Fibroblast of the conjunctiva (primary cell): Measurements from ENCODE around the gene NELL2.
"Not testable (repeated sequence)": the region's sequence is repeated elsewhere in the genome, so short reads cannot be mapped to it uniquely, and the experiment has no call there.

Experiments used
- DNase-seq: peaks from one replicate; pipeline ENCODE4 v3.0.0-alpha.2; 2010; ENCODE audit warnings: low read depth

NELL2 gene

GRCh38 chr12:44694017-44694416, 182.1 kb downstream of the NELL2 start:
- no peak for DNase-seq

- DNase-seq = no peak
Observed at GRCh38 chr12:44689587-44689986, 186.5 kb downstream of the NELL2 start.

DNA sequence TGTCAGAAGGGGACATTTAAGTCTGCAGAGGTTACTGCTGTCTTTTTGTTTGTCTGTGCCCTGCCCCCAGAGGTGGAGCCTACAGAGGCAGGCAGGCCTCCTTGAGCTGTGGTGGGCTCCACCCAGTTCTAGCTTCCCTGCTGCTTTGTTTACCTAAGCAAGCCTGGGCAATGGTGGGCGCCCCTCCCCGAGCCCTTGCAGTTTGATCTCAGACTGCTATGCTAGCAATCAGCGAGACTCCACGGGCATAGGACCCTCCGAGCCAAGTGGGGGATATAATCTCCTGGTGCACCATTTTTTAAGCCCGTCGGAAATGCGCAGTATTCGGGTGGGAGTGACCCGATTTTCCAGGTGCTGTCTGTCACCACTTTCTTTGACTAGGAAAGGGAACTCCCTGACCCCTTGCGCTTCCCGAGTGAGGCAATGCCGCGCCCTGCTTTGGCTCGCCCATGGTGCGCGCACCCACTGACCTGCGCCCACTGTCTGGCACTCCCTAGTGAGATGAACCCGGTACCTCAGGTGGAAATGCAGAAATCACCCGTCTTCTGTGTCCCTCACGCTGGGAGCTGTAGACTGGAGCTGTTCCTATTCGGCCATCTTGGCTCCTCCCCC, 189.2 kb downstream of the NELL2 start:
- DNase-seq = not testable (repeated sequence)

DNA sequence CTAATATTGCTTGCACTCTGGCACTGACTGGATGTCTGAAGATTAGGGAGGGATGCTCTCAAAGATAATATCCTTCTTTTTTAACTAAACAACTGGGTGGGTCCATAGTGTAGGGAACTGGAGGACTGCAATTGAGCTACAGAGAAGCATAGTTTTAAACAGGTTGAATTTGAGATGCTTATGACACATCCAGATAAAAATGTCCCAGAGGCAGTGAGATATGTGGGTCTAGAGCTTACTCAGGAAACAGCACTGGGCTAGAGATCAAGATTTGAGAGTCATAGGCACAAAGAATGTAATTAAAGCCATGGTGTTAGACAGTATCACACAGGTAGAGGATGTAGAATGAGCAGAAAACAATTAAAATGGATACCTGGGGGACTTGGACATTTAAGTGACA, 198.4 kb downstream of the NELL2 start:
- DNase-seq = no peak

DNA sequence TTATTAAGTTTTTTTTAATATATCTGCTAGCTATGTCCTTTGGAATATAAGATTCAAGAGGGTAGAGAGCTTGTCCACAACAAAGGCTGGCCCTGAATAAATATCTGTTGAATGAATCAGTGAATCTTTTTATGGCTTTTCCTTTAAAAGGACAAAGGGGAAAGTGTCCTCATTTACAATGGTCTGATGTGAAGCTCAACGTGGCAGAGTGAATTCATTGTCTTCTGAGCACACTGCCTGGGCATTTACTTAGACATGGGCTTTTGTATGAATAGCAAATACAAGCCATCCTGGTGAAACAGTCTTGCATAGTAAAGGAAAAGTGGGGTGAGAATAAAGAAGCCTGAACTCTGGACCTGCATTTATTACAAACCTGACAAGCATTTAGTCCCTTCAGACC, 201.2 kb downstream of the NELL2 start:
- no peak for DNase-seq

- no peak for DNase-seq
Observed at GRCh38 chr12:44673811-44674210, 202.3 kb downstream of the NELL2 start.

- no peak for DNase-seq
Observed at GRCh38 chr12:44672042-44672441, 204.1 kb downstream of the NELL2 start.

- no peak for DNase-seq
Observed at GRCh38 chr12:44668443-44668842, 207.7 kb downstream of the NELL2 start.

DNA sequence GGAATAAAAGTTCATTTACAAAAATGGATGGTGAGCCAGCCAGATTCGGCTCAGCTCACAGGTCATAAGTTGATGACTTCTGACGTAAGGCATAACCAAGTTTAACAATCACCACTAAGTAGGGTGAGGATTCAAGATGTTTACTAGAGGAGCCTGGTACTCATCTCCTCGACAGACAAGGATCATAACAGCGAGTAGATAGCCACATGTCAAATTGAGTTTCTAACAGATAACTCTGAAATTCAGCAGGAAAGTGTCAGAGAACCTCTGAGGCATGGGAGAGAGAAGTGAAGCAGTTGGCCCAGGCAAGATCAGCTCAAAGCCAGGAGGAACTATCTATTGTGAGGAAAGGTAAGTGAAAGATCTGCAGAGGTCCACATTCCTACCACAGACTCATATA, 208.7 kb downstream of the NELL2 start:
- no peak for DNase-seq

- DNase-seq = no peak
Observed at GRCh38 chr12:44663291-44663690, 212.8 kb downstream of the NELL2 start.

DNA sequence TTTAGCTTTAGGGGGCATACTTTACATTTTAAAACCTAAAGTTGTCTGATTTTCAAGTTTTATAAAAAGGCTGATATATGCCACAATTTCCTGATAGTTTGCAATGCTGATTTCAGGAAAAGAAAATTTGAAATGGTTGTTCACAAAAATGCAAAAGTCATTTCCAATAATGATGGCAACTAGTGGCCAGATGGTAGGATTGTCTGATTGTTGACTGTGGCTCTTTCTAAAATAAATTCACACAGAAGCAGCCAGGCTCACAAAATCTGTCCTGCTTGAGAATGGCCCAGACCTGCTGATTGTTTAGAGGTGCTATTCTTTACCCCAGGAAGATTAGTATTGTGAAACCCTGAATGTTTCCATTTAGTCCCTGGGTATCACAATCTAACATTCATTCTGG, 220.3 kb downstream of the NELL2 start:
- DNase-seq = no peak

- DNase-seq = no peak
Observed at GRCh38 chr12:44654646-44655639, 221.2 kb downstream of the NELL2 start.

GRCh38 chr12:44653861-44654527, 222.1 kb downstream of the NELL2 start:
- DNase-seq = no peak

DNA sequence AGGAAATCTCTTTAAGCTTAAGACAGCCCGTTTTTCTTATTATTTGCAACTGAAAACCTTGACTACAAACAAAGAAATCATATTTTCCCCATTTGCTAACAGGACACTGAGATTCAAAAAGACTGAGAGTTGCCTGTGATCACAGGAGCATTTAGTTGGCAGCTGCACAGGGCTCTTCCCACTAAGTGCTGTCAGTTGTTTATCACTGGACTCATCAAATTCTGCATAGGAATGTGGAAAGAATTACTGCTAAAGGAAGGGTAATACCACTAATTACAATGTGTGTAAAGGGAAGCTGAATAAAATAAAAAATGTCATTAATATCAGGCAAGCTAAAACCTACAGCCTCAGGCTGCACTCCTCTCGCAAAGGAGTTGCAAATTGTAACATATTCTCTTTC, 226.4 kb downstream of the NELL2 start:
- DNase-seq = no peak

DNA sequence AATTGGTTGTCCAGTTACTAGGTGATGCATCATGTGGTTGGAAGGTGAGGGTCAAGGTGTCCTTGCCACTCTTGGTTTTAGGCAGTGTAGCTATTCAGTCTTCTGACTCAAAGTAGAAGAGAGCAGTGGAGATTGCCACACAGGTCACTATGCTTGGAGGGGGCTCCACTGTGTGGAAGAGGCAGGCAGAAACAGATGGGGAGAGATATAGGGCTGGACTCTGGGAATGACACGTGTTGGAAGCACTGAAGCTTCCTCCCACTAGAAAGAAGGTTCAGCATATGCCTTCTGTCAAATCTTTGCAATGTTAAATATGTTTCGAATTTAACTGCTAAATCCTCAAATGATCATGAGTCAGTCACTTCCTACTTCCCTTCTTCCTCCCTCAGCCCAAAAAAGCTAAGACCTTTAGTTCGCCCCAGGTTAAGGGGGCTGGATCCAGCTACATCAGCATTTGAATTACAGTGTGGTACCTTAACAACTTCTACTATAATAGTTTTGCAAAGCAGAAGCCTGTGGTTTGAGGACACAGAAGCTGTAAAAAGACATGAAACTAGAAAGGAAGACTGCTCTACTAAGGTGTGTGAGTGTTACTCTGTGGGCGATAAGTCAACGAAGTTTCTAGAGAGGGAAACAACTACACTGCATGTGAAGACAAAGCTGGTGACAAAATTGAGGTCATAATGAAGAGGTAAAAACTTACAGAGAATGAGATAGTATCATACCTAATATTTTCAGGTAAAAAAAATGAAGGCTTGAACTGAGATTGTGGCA, 228.0 kb downstream of the NELL2 start:
- DNase-seq = no peak

DNA sequence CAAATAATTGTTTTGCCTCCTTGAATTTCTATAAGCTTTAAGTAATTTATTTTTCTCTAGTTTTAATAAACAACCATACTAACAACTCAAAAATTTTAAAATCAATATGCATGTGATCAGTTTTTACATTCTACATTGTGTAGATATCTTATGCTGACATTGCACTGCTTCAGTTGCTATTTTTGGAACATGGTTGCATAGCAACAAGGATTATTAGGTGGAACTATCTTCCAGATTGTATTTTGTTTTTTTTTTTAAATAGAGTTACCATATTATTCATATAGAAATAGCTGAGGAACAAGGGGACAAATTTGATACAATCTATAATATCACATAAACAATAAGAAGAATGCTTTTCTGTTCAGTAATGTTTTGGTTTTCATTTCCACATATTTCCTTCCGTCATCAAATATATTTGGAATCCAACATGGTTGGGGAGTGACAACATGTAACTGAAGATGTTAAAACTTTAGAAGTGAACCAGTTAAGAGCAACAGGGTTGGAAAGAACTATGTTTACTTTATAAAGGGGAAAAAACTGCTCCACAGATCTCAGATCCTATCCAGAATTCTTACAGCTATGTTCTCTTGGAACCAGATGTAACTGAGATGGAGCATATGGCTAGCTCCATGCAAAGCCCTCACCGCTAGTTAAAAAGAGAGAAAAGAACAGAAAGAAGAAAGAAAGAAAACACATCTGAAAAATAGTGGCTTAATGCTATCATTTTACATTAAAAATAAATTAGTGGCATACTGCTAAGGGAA, 235.5 kb downstream of the NELL2 start:
- DNase-seq = no peak

GRCh38 chr12:44637875-44638274, 238.2 kb downstream of the NELL2 start:
- DNase-seq = no peak

GRCh38 chr12:44628180-44628579, 247.9 kb downstream of the NELL2 start:
- DNase-seq = no peak

DNA sequence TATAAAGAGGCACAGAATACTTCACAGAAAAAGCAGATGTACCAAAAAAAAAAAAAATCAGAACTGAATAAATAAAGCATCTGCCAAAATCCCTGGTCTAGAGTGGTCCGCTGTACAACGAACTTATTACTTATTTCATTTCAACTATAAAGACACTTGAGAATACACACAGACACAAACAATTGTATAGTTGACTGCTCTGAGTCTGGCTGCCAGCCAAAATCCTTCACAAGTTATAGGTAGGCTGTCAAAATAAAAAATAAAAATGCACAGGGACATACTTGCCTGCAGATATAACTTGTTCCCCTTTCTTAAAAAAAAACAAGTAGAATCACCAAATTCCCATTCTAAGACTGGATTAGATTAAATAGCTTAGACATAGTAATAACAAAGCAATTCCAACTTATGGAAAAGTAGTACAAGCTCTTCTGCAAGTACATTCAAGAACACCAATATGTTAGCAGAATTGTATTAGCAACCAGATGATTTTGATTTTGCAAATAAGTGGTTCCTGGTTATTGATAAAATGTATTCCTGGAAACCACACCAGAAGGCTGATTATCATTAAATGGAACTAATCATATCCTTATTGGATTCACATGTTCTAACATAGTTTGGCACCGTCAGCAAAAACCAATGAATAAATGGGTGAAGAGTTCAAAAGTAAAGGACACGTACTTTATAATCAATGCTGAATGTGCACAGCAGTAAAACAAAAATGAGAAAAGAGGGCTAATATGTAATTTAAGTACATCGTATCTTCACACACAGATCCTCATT, 248.5 kb downstream of the NELL2 start:
- DNase-seq = peak; percentile 13

DNA sequence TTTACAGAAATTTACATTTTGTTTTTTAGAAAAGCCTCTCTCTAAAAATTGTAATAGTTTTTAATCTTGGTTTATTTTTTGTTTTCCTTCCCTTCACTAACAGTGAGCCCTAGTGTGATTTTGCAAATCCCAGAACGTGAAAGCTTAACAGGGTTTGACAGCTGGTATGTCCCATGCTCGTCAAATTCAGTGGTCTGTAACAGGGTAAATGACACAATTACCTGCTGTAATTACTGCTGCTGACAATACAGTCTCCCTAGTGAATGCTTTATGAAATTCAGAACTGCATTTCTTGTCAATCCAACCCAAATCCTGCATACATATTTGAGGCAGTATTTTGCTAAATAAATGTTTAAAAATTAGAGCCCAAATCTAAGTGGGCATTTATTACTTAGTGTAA, 249.2 kb downstream of the NELL2 start:
- DNase-seq = no peak

GRCh38 chr12:44618946-44619345, 257.2 kb downstream of the NELL2 start:
- DNase-seq = no peak
